Superior temporal gyrus (tissue), 1 donor: ENCODE measurements around the gene RAD51.

Source experiments
- DNase-seq: peaks from one replicate; pipeline ENCODE4 v3.0.0-alpha.2; 2016; ENCODE audit errors: extremely low spot score

The RAD51 gene

GRCh38 chr15:40762919-40763800, 68.2 kb downstream of the RAD51 start:
- DNase-seq, result no peak

GRCh38 chr15:40763801-40764628, 69.0 kb downstream of the RAD51 start, which contains the start of gene GCHFR:
GCHFR (plus strand) TSS chr15:40764068; CDS start chr15:40764181, 113 bp downstream.
- no peak for DNase-seq

- DNase-seq, result no peak
These were observed 69.7 kb downstream of the RAD51 start for GRCh38 chr15:40764629-40765103.

GRCh38 chr15:40766194-40766815, 71.3 kb downstream of the RAD51 start:
- no peak for DNase-seq

- DNase-seq, result no peak
These were observed 72.2 kb downstream of the RAD51 start for GRCh38 chr15:40766906-40767837.

- no peak for DNase-seq
These were observed 73.0 kb downstream of the RAD51 start for GRCh38 chr15:40767838-40768500.

- DNase-seq, result no peak
These were observed 73.7 kb downstream of the RAD51 start for GRCh38 chr15:40768521-40769273.

GRCh38 chr15:40769274-40770146, 74.5 kb downstream of the RAD51 start, which contains the start of gene C15orf62:
C15orf62 (plus strand) TSS chr15:40769980; CDS start chr15:40770496, 516 bp downstream.
- DNase-seq, result no peak

- DNase-seq, result no peak
These were observed 75.3 kb downstream of the RAD51 start for GRCh38 chr15:40770147-40770721.

GRCh38 chr15:40771242-40771641, 76.3 kb downstream of the RAD51 start:
- no peak for DNase-seq

- DNase-seq, result no peak
These were observed 77.0 kb downstream of the RAD51 start for GRCh38 chr15:40772014-40772413.

GRCh38 chr15:40773496-40773895, 78.5 kb downstream of the RAD51 start:
- no peak for DNase-seq

- DNase-seq, result no peak
These were observed 78.9 kb downstream of the RAD51 start for GRCh38 chr15:40773902-40774301.

- DNase-seq, result no peak
These were observed 80.0 kb downstream of the RAD51 start for GRCh38 chr15:40775007-40775406.

- no peak for DNase-seq
These were observed 81.0 kb downstream of the RAD51 start for GRCh38 chr15:40775740-40776536.

- no peak for DNase-seq
These were observed 81.7 kb downstream of the RAD51 start for GRCh38 chr15:40776537-40777141.
